HEK293 (cell line): ENCODE data around the gene SLC25A41.

Experiments
- ZBTB49 ChIP-seq: fragments of 450-650 bp; formaldehyde crosslinking; IDR thresholded peaks from 2 replicates; pipeline ENCODE4 v1.5.1; 2016; ENCODE audit warnings: missing biosample characterization, missing genetic modification characterization, low read depth
- TF ChIP-seq, protein P1 (sequence below): fragments of 450-650 bp; formaldehyde crosslinking; IDR thresholded peaks from 2 replicates; pipeline ENCODE4 v1.5.1; 2016; ENCODE audit warnings: missing biosample characterization, missing genetic modification characterization

GRCh38 chr19:6442087-6442688 lies 8.6 kb upstream of the SLC25A41 start:
- TF ChIP-seq, protein P1, sequence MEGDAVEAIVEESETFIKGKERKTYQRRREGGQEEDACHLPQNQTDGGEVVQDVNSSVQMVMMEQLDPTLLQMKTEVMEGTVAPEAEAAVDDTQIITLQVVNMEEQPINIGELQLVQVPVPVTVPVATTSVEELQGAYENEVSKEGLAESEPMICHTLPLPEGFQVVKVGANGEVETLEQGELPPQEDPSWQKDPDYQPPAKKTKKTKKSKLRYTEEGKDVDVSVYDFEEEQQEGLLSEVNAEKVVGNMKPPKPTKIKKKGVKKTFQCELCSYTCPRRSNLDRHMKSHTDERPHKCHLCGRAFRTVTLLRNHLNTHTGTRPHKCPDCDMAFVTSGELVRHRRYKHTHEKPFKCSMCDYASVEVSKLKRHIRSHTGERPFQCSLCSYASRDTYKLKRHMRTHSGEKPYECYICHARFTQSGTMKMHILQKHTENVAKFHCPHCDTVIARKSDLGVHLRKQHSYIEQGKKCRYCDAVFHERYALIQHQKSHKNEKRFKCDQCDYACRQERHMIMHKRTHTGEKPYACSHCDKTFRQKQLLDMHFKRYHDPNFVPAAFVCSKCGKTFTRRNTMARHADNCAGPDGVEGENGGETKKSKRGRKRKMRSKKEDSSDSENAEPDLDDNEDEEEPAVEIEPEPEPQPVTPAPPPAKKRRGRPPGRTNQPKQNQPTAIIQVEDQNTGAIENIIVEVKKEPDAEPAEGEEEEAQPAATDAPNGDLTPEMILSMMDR, result no peak
- no peak for TF ChIP-seq ZBTB49 (tag by site-specific recombination)
